Activated CD4-positive, alpha-beta T cell treated with anti-CD3 and anti-CD28 coated beads for 48 hours (primary cell): ENCODE measurements around the gene ISG20.
"Not testable (repeated sequence)": the region's sequence is repeated elsewhere in the genome, so short reads cannot be mapped to it uniquely, and the experiment has no call there.

Source experiments
- DNase-seq: peaks from one replicate; pipeline ENCODE4 v3.0.0-alpha.2; 2020

The ISG20 gene

GRCh38 chr15:88637436-88637835, 1.4 kb upstream of the ISG20 start:
- no peak for DNase-seq

GRCh38 chr15:88637841-88638625, 783 bp upstream of the ISG20 start:
- DNase-seq = no peak

GRCh38 chr15:88641959-88642452, 3.2 kb downstream of the ISG20 start:
- no peak for DNase-seq

- DNase-seq = not testable (repeated sequence)
Measured at GRCh38 chr15:88642514-88642913, 3.7 kb downstream of the ISG20 start.

GRCh38 chr15:88644741-88645140, 5.9 kb downstream of the ISG20 start:
- no peak for DNase-seq

- no peak for DNase-seq
Measured at GRCh38 chr15:88645171-88646087, 6.6 kb downstream of the ISG20 start.

GRCh38 chr15:88646088-88646405, 7.2 kb downstream of the ISG20 start:
- no peak for DNase-seq

- no peak for DNase-seq
Measured at GRCh38 chr15:88646951-88647350, 8.1 kb downstream of the ISG20 start.

- no peak for DNase-seq
Measured at GRCh38 chr15:88647351-88648105, 8.7 kb downstream of the ISG20 start.

- peak; percentile 35 for DNase-seq
Measured at GRCh38 chr15:88648357-88649214, 9.8 kb downstream of the ISG20 start.

- peak; percentile 85 for DNase-seq
Measured at GRCh38 chr15:88649286-88649733, 10.5 kb downstream of the ISG20 start.

GRCh38 chr15:88649753-88650551, 11.1 kb downstream of the ISG20 start:
- no peak for DNase-seq

GRCh38 chr15:88650556-88650955, 11.7 kb downstream of the ISG20 start:
- DNase-seq = no peak

GRCh38 chr15:88651136-88651732, 12.4 kb downstream of the ISG20 start:
- DNase-seq = no peak

GRCh38 chr15:88651971-88652370, 13.2 kb downstream of the ISG20 start:
- no peak for DNase-seq

- no peak for DNase-seq
Measured at GRCh38 chr15:88652456-88653199, 13.8 kb downstream of the ISG20 start.

GRCh38 chr15:88653200-88654064, 14.6 kb downstream of the ISG20 start:
- no peak for DNase-seq

GRCh38 chr15:88654430-88655102, 15.8 kb downstream of the ISG20 start:
- no peak for DNase-seq
